ENCODE data around the gene MYCL.

Gene MYCL, protein sequence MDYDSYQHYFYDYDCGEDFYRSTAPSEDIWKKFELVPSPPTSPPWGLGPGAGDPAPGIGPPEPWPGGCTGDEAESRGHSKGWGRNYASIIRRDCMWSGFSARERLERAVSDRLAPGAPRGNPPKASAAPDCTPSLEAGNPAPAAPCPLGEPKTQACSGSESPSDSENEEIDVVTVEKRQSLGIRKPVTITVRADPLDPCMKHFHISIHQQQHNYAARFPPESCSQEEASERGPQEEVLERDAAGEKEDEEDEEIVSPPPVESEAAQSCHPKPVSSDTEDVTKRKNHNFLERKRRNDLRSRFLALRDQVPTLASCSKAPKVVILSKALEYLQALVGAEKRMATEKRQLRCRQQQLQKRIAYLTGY

GRCh38 chr1:39901714-39902459, at the start of gene MYCL:
Gene MYCL (minus strand): TSS chr1:39901917. CDS start chr1:39901434, 483 bp downstream.
- Mint-ChIP-seq H3K27me3 (peaks cover 62% of the 10 kb centered on the region), H3K9me3 (no peaks in the 10 kb centered on the region), H3K4me3 (peak within 1 kb of the TSS; percentile 68), H3K4me1 (peaks cover 6% of the 10 kb centered on the region), H3K27ac (no peak within 1 kb of the TSS), H3K36me3 (ENCODE audit: low read depth) (no peaks in the 10 kb centered on the region)
- DNase-seq (peak; percentile 73), ATAC-seq (peak; percentile 90)

- Mint-ChIP-seq H3K4me1 (peaks cover 12% of the 10 kb centered on the region), H3K9me3 (no peaks in the 10 kb centered on the region), H3K36me3 (ENCODE audit: low read depth) (no peaks in the 10 kb centered on the region), H3K27me3 (peaks cover 2% of the 10 kb centered on the region), H3K27ac (no peak overlapping the region), H3K4me3 (no peak overlapping the region)
- ATAC-seq (no peak), DNase-seq (no peak)
Measured at GRCh38 chr1:39949891-39950290, 48.2 kb upstream of the MYCL start.

DNA sequence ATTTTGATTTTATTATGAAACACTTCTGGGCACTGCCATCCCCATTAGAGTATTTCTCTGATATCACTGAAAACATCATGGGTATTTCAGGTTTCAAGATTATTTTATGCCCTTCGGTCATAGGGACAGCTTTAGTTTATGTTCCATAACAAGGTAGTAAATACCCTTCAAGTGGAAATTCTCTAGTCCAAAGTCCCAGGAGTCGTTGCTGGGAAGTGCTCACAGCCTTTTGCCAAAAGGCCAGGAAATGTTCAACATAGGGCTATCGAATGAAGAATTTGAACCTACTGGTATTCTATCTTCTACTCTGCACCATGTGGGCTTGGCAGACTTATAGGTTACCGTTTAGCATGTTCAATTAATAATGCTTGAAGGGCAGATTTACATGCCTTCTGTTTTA, 45.5 kb upstream of the MYCL start:
- Mint-ChIP-seq H3K9me3 (no peaks in the 10 kb centered on the region), H3K36me3 (ENCODE audit: low read depth) (no peaks in the 10 kb centered on the region), H3K27me3 (peaks cover 11% of the 10 kb centered on the region), H3K4me1 (peaks cover 11% of the 10 kb centered on the region), H3K27ac (no peak overlapping the region), H3K4me3 (no peak overlapping the region)
- ATAC-seq: no peak
- DNase-seq: no peak

- peaks cover 11% of the 10 kb centered on the region for H3K4me1 Mint-ChIP-seq
- no peaks in the 10 kb centered on the region for H3K9me3 Mint-ChIP-seq
- no peak overlapping the region for H3K4me3 Mint-ChIP-seq
- ATAC-seq (no peak), DNase-seq (no peak)
- no peak overlapping the region for H3K27ac Mint-ChIP-seq
- H3K27me3 Mint-ChIP-seq: peaks cover 14% of the 10 kb centered on the region
- no peaks in the 10 kb centered on the region for H3K36me3 Mint-ChIP-seq (ENCODE audit: low read depth)
Measured at GRCh38 chr1:39946216-39946615, 44.5 kb upstream of the MYCL start.

DNA sequence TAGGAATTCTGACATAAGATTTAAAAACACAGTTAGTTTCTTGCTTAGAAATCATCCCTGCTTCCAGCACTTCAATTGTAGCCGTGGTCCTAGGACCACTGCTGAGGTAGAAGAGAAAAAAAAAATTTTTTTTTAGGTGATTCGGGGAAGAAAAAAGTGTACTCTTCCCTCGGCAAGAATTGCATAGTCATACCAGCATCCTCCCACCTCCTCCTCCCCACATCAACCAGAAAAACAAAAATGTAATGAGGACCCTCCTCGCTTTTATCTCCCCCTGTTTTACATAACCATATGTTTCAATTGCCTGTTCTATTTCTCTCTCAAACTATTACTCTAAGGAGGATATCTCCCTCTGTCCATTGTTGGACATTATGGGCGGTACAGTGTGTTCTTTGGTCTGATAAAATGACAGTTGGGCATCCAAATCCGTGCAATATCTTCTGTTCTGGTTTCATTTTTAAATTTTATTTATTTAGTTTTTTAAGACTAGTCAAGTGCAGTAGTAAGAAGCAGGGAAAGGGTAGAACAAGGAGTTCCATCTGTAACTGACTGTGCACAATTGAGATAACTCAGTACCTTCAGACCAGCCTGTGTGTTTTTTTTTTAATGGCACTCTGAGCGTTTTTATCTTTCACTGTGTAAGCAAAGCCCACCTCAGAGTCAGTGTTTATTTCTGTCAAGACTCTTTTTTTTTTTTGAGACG, 42.8 kb upstream of the MYCL start:
- peaks cover 14% of the 10 kb centered on the region for H3K27me3 Mint-ChIP-seq
- H3K4me3 Mint-ChIP-seq: no peak overlapping the region
- peaks cover 5% of the 10 kb centered on the region for H3K4me1 Mint-ChIP-seq
- H3K36me3 Mint-ChIP-seq (ENCODE audit: low read depth): no peaks in the 10 kb centered on the region
- no peak for DNase-seq
- H3K9me3 Mint-ChIP-seq: no peaks in the 10 kb centered on the region
- ATAC-seq: no peak
- no peak overlapping the region for H3K27ac Mint-ChIP-seq

- H3K27ac Mint-ChIP-seq: no peak overlapping the region
- no peak overlapping the region for H3K4me3 Mint-ChIP-seq
- no peak for ATAC-seq
- H3K36me3 Mint-ChIP-seq (ENCODE audit: low read depth): no peaks in the 10 kb centered on the region
- peaks cover 14% of the 10 kb centered on the region for H3K27me3 Mint-ChIP-seq
- DNase-seq: no peak
- H3K9me3 Mint-ChIP-seq: no peaks in the 10 kb centered on the region
- H3K4me1 Mint-ChIP-seq: peaks cover 5% of the 10 kb centered on the region
Measured at GRCh38 chr1:39943471-39944290, 42.0 kb upstream of the MYCL start.

DNA sequence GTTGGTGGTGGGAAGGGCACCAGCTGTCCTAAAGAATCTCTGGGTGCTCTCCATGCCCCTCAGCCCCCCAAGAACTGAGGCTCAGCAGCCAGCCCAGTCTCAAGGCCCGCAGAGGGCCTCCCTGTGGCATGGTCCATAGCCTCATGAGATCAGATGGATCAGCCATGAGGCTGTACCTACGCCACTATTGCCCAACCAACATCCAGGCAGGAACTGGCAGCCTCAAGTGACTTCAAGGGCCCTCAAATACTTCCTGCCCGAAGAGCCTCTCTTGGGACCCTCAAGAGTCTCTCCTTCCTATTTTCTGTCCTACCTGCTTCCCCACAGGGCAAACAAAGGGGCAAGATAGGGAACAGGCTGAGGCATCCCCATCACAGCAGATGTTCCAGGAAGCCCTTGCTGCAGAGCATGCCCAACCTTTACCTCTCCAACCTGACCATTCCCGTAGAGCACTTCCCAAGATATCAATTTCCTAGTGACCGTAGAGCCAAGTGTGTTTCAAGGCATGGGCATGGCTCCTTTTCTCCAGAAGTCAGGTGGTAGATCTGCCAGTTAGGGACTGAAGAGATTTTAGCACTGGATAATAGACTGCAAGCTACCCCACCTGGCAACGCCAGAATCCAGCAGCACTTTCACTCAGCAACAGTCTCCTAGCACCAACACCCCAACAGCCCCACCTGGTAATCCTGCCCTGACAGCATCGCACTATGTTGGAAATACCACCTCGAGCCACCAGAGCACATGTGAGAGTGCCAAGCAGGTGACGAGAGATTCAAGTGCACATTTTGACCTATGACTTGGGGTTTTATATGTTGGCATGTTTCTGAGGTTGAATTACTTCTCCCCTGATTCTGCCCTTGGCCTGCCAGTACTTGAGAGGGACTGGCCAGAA, 39.5 kb upstream of the MYCL start:
- Mint-ChIP-seq H3K27me3 (peaks cover 14% of the 10 kb centered on the region), H3K9me3 (no peaks in the 10 kb centered on the region), H3K27ac (no peak overlapping the region), H3K36me3 (ENCODE audit: low read depth) (no peaks in the 10 kb centered on the region), H3K4me1 (peaks cover 5% of the 10 kb centered on the region), H3K4me3 (no peak overlapping the region)
- no peak for DNase-seq
- ATAC-seq: no peak

- no peak overlapping the region for H3K4me3 Mint-ChIP-seq
- no peak overlapping the region for H3K27ac Mint-ChIP-seq
- H3K9me3 Mint-ChIP-seq: no peaks in the 10 kb centered on the region
- ATAC-seq (no peak), DNase-seq (no peak)
- peaks cover 5% of the 10 kb centered on the region for H3K4me1 Mint-ChIP-seq
- H3K27me3 Mint-ChIP-seq: peaks cover 12% of the 10 kb centered on the region
- H3K36me3 Mint-ChIP-seq (ENCODE audit: low read depth): no peaks in the 10 kb centered on the region
Measured at GRCh38 chr1:39940253-39940652, 38.5 kb upstream of the MYCL start.

DNA sequence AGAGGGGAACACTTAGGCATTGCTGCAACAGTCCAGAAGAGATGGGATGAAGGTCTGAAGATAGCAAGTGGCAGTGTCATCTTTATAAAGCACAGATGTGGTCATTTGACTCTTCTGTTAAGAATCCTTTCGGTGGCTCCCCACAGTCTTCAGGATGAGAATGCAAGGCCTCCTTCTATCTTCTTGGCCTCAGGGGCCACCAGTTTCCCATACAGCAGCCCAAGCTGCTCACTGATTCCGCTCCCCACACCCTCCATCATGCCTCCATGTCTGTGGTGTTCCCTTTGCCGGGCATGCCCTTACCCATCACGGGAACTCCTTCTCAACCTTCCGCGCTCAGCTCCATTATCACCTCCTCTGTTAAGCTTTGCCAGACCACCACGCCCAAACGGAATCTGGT, 37.1 kb upstream of the MYCL start:
- H3K4me3 Mint-ChIP-seq: no peak overlapping the region
- no peak for DNase-seq
- ATAC-seq: no peak
- H3K4me1 Mint-ChIP-seq: peaks cover 3% of the 10 kb centered on the region
- H3K27me3 Mint-ChIP-seq: peaks cover 7% of the 10 kb centered on the region
- H3K27ac Mint-ChIP-seq: no peak overlapping the region
- no peaks in the 10 kb centered on the region for H3K9me3 Mint-ChIP-seq
- H3K36me3 Mint-ChIP-seq (ENCODE audit: low read depth): no peaks in the 10 kb centered on the region

DNA sequence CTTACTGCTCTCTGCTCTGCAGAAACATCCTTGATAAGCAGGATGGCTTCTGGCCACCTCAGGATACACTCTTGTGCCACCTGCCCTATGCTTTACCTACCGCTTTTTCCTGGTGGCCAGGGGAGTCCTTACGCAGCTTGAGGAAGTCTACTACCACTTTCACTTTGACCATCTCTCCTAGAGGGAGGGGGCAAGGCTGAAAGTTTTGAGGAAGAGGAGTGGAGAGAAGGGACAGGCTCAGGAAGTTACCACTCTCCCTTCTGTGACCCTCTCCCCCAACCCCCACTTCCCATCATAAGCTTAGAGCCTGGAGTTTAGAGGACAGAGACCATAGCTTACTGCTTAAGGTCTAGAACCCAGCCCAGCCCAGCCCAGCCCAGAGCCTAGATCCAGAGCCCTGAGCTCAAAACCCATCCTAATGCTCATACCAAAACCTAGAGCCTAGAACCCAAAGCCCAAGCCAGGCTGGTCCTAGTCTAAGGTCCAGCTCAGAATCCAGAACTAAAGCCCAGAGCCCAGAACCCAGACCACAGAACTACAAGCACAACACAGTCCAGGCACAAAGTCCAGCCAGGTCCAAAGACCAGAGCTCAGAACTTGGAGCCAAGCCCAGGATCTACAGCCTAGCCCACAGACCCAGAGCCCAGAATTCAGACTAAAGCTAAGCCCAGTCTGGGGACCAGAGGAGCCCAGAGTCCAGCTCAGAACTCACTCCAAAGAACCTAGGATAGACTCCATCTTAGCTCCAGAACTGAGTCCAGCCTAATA, 35.2 kb upstream of the MYCL start:
- Mint-ChIP-seq H3K36me3 (ENCODE audit: low read depth) (no peaks in the 10 kb centered on the region), H3K9me3 (no peaks in the 10 kb centered on the region), H3K27ac (no peak overlapping the region), H3K4me3 (no peak overlapping the region), H3K27me3 (peaks cover 3% of the 10 kb centered on the region), H3K4me1 (peaks cover 3% of the 10 kb centered on the region)
- ATAC-seq (no peak), DNase-seq (no peak)

- peaks cover 3% of the 10 kb centered on the region for H3K4me1 Mint-ChIP-seq
- DNase-seq: no peak
- H3K27ac Mint-ChIP-seq: peak overlapping the region; percentile 7
- no peaks in the 10 kb centered on the region for H3K36me3 Mint-ChIP-seq (ENCODE audit: low read depth)
- H3K27me3 Mint-ChIP-seq: peaks cover 2% of the 10 kb centered on the region
- peak; percentile 52 for ATAC-seq
- no peak overlapping the region for H3K4me3 Mint-ChIP-seq
- H3K9me3 Mint-ChIP-seq: no peaks in the 10 kb centered on the region
Measured at GRCh38 chr1:39933956-39934941, 32.5 kb upstream of the MYCL start.

Data from activated naive CD8-positive, alpha-beta T cell treated with anti-CD3 and anti-CD28 coated beads, Interleukin-2, amount 50 U/mL, for 24 hours (primary cell).